ENCODE data around the gene CCL4. TPM values are rescaled to one million over a fixed set of nuclear protein-coding genes. Genes with fewer than 3 reads are reported as not detected.
"Not testable (repeated sequence)": the region's sequence is repeated elsewhere in the genome, so short reads cannot be mapped to it uniquely, and the experiment has no call there.

The CCL4 gene
- total RNA-seq, 4 donors from 2014 or later = 1.7 to 3.0 (median 2.0) TPM; not detected in 1

- TF ChIP-seq POLR2AphosphoS5 (IDR thresholded peaks at IDR 0.05) (no peak), EP300 (IDR thresholded peaks at IDR 0.05) (no peak), POLR2A (IDR thresholded peaks at IDR 0.05; ENCODE audit: low read depth) (no peak)
- TF ChIP-seq, protein P1, sequence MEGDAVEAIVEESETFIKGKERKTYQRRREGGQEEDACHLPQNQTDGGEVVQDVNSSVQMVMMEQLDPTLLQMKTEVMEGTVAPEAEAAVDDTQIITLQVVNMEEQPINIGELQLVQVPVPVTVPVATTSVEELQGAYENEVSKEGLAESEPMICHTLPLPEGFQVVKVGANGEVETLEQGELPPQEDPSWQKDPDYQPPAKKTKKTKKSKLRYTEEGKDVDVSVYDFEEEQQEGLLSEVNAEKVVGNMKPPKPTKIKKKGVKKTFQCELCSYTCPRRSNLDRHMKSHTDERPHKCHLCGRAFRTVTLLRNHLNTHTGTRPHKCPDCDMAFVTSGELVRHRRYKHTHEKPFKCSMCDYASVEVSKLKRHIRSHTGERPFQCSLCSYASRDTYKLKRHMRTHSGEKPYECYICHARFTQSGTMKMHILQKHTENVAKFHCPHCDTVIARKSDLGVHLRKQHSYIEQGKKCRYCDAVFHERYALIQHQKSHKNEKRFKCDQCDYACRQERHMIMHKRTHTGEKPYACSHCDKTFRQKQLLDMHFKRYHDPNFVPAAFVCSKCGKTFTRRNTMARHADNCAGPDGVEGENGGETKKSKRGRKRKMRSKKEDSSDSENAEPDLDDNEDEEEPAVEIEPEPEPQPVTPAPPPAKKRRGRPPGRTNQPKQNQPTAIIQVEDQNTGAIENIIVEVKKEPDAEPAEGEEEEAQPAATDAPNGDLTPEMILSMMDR (IDR thresholded peaks at IDR 0.05) = no peak
- peaks cover 0 to 19% (median 0%) of the 10 kb centered on the region in 4 donors for H3K27me3 ChIP-seq
- no peaks in the 10 kb centered on the region for H3K4me1 ChIP-seq
- DNase-seq (ENCODE audit: extremely low spot score) = no peak
- WGBS = 80% methylated on average over 1 of the region's 1 CpG
- intact Hi-C loops (cut with DNase I) = no loop called here
- no peak overlapping the region for H3K27ac ChIP-seq (replicated peaks in 1 of 4)
- no peaks in the 10 kb centered on the region for H3K9me3 ChIP-seq
- no peaks in the 10 kb centered on the region for H3K36me3 ChIP-seq
- no peak overlapping the region for H3K4me3 ChIP-seq
Observed at GRCh38 chr17:36094232-36094631, 9.4 kb upstream of the CCL4 start.

DNA sequence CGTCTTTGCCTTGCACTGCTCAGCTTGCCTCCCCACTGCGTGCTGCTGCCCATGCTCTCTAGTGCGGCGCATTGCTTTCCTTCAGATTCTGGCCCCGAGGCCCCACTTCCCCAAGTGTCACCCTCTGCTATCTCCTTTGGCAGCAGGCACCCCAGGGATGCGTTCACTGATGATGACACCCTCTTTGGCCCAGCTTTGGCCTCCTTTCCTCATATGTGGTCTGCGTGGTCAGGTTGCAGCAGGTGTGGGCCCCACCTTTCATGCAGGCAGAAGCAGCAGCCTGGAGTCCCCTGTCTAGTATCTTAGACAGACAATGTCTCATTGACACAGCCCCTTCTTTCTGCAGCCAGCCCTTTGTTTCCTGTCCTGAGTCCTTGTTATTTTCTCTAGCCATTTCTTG lies 8.9 kb upstream of the CCL4 start:
- H3K27me3 ChIP-seq = peaks cover 0 to 17% (median 0%) of the 10 kb centered on the region in 4 donors
- H3K36me3 ChIP-seq = no peaks in the 10 kb centered on the region
- H3K9me3 ChIP-seq = no peaks in the 10 kb centered on the region
- TF ChIP-seq EP300 (IDR thresholded peaks at IDR 0.05) = no peak
- WGBS = 94% methylated on average over 4 of the region's 7 CpGs
- H3K27ac ChIP-seq (replicated peaks in 1 of 4) = no peak overlapping the region
- DNase-seq (ENCODE audit: extremely low spot score) = no peak
- intact Hi-C loops (cut with DNase I) = no loop called here
- no peak overlapping the region for H3K4me3 ChIP-seq
- H3K4me1 ChIP-seq = no peaks in the 10 kb centered on the region

- TF ChIP-seq EP300 (IDR thresholded peaks at IDR 0.05) (no peak), POLR2A (IDR thresholded peaks at IDR 0.05; ENCODE audit: low read depth) (no peak), POLR2AphosphoS5 (IDR thresholded peaks at IDR 0.05) (no peak)
- TF ChIP-seq, protein P1 (IDR thresholded peaks at IDR 0.05) = no peak
- H3K4me3 ChIP-seq = no peak overlapping the region
- intact Hi-C loops (cut with DNase I) = no loop called here
- WGBS = 81% methylated on average over 1 of the region's 1 CpG
- H3K9me3 ChIP-seq = no peaks in the 10 kb centered on the region
- H3K36me3 ChIP-seq = no peaks in the 10 kb centered on the region
- no peak for DNase-seq (ENCODE audit: extremely low spot score)
- H3K4me1 ChIP-seq = no peaks in the 10 kb centered on the region
- H3K27me3 ChIP-seq = peaks cover 0 to 10% (median 0%) of the 10 kb centered on the region in 4 donors
- no peak overlapping the region for H3K27ac ChIP-seq (replicated peaks in 1 of 4)
Observed at GRCh38 chr17:36095992-36096391, 7.6 kb upstream of the CCL4 start.

DNA sequence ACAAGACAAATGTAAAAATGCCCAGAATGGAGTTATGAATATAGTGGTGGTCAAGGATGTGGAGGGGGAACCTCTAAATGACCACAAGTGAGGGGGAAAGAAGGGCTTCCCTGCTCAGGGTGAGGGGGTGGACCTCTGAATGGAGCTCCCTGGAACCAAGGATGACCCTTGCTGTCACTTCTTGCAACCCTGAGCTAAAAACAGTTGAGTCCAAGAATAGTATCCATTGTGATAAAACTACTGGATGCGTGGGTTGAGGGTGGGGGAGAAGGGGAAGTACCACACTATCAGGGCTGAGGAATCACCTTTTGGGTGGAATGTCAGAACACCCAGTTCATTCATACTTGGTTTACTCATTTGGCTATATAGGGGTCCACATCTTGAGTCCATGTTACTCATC lies 4.6 kb upstream of the CCL4 start:
- H3K36me3 ChIP-seq; H3K9me3 ChIP-seq; DNase-seq (ENCODE audit: extremely low spot score); H3K27ac ChIP-seq (replicated peaks in 1 of 4); H3K4me3 ChIP-seq; H3K4me1 ChIP-seq; intact Hi-C loops (cut with DNase I); H3K27me3 ChIP-seq: not testable (repeated sequence)
- 78% methylated on average over 1 of the region's 1 CpG for whole genome bisulfite sequencing

DNA sequence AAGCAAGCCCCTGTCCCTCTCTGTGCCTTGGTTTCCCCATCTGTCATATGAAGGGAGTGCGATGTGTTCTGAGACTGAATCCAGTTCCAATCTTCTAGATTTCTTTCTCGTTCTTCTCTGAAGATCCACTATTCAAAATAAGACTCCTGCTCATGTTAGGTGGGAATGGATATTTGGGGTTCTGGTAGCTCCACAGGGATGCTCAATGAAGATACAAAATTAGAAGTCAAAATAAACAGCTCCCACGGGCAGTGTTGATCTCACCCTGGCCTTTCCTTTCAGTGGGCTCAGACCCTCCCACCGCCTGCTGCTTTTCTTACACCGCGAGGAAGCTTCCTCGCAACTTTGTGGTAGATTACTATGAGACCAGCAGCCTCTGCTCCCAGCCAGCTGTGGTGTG lies 619 bp downstream of the CCL4 start:
- H3K9me3 ChIP-seq; H3K4me1 ChIP-seq; DNase-seq (ENCODE audit: extremely low spot score); H3K4me3 ChIP-seq; H3K36me3 ChIP-seq; H3K27ac ChIP-seq (replicated peaks in 1 of 4); H3K27me3 ChIP-seq; intact Hi-C loops (cut with DNase I): not testable (repeated sequence)
- 51% methylated on average over 5 of the region's 7 CpGs for WGBS

- TF ChIP-seq EP300 (IDR thresholded peaks at IDR 0.05) (no peak), POLR2A (IDR thresholded peaks at IDR 0.05; ENCODE audit: low read depth) (no peak), POLR2AphosphoS5 (IDR thresholded peaks at IDR 0.05) (no peak)
- TF ChIP-seq, protein P1 (IDR thresholded peaks at IDR 0.05) = no peak
- Histone ChIP-seq H3K27ac (replicated peaks in 1 of 4) (no peak overlapping the region), H3K4me1 (no peaks in the 10 kb centered on the region), H3K9me3 (no peaks in the 10 kb centered on the region), H3K4me3 (no peak overlapping the region), H3K36me3 (no peaks in the 10 kb centered on the region), H3K27me3 (peaks cover 0 to 4% (median 0%) of the 10 kb centered on the region in 4 donors)
- DNase-seq (ENCODE audit: extremely low spot score) = no peak
- WGBS = 38% methylated on average over 4 of the region's 4 CpGs
- intact Hi-C loops (cut with DNase I) = no loop called here
Observed at GRCh38 chr17:36104701-36105181, 1.1 kb downstream of the CCL4 start.

Data from esophagus muscularis mucosa (tissue), 4 donors.